WTC11 (cell line): ENCODE results near the gene CDH3. TPM values are rescaled to one million over a fixed set of nuclear protein-coding genes. Genes with fewer than 3 reads are reported as not detected.

ENCODE experiments used
- ATAC-seq: fragments of 200-7000 bp; cut with Tn5 transposase; 2 replicates; pipeline ENCODE4 v1.10.0; 2021; ENCODE audit warnings: mild to moderate bottlenecking, moderate library complexity
- CTCF ChIA-PET: fragments of 300-600 bp; sonication (Branson Sonifier 250); formaldehyde crosslinking; loops from one replicate; lab custom pipeline; 2021; ENCODE audit warnings: antibody characterized with exemption; lab: Charles Lee
- POLR2A ChIA-PET: fragments of 350-600 bp; sonication (Branson Sonifier 250); formaldehyde crosslinking; loops from one replicate; lab custom pipeline; 2021; ENCODE audit warnings: antibody characterized with exemption; lab: Charles Lee
- DNase-seq: peaks from one replicate; pipeline ENCODE4 v3.0.0; 2021; ENCODE audit warnings: low spot score
- H3K27ac Mint-ChIP-seq: 2 replicates; pipeline ENCODE4 v1.8.0; 2021; ENCODE audit warnings: mixed read lengths
- H3K27me3 Mint-ChIP-seq: 2 replicates; pipeline ENCODE4 v1.8.0; 2021; ENCODE audit warnings: low read depth, mild to moderate bottlenecking, moderate library complexity, mixed read lengths
- H3K36me3 Mint-ChIP-seq: 2 replicates; pipeline ENCODE4 v1.8.0; 2021; ENCODE audit warnings: mixed read lengths
- H3K4me1 Mint-ChIP-seq: 2 replicates; pipeline ENCODE4 v1.8.0; 2022; ENCODE audit warnings: mixed read lengths
- H3K4me3 Mint-ChIP-seq: 2 replicates; pipeline ENCODE4 v1.8.0; 2021; ENCODE audit warnings: mild to moderate bottlenecking, moderate library complexity, mixed read lengths
- H3K9me3 Mint-ChIP-seq: 2 replicates; pipeline ENCODE4 v1.8.0; 2021; ENCODE audit warnings: mixed read lengths
- ESRRA ChIP-seq: sonication (generic); formaldehyde crosslinking; IDR thresholded peaks from 2 replicates; pipeline ENCODE4 v1.8.1; 2022; ENCODE audit warnings: mild to moderate bottlenecking, missing genetic modification reagents, borderline replicate concordance
- FOXK1 ChIP-seq: sonication (generic); formaldehyde crosslinking; IDR thresholded peaks from 2 replicates; pipeline ENCODE4 v1.8.0; 2022; ENCODE audit warnings: mild to moderate bottlenecking, moderate library complexity, missing genetic modification reagents
- HMGXB4 ChIP-seq: sonication (generic); formaldehyde crosslinking; IDR thresholded peaks from 2 replicates; pipeline ENCODE4 v1.8.1; 2023; ENCODE audit warnings: mild to moderate bottlenecking, moderate library complexity, missing genetic modification reagents
- JUN ChIP-seq: sonication (generic); formaldehyde crosslinking; IDR thresholded peaks from 2 replicates; pipeline ENCODE4 v1.8.0; 2023; ENCODE audit warnings: mild to moderate bottlenecking, missing genetic modification reagents
- KAT7 ChIP-seq: sonication (generic); formaldehyde crosslinking; IDR thresholded peaks from 2 replicates; pipeline ENCODE4 v1.8.1; 2023; ENCODE audit warnings: missing genetic modification reagents, mild to moderate bottlenecking, borderline replicate concordance
- MLX ChIP-seq: sonication (generic); formaldehyde crosslinking; IDR thresholded peaks from 2 replicates; pipeline ENCODE4 v1.8.1; 2023; ENCODE audit warnings: mild to moderate bottlenecking, missing genetic modification reagents, moderate library complexity
- NFYB ChIP-seq: sonication (generic); formaldehyde crosslinking; conservative IDR thresholded peaks from 2 replicates; pipeline ENCODE4 v1.8.0; 2022; ENCODE audit warnings: low read depth, missing genetic modification reagents
- NR2C2 ChIP-seq: sonication (generic); formaldehyde crosslinking; IDR thresholded peaks from 2 replicates; pipeline ENCODE4 v1.8.0; 2022; ENCODE audit warnings: mild to moderate bottlenecking, missing genetic modification reagents
- PREB ChIP-seq: sonication (generic); formaldehyde crosslinking; IDR thresholded peaks from 2 replicates; pipeline ENCODE4 v1.8.1; 2022; ENCODE audit warnings: mild to moderate bottlenecking, missing genetic modification reagents, moderate library complexity, borderline replicate concordance
- RELA ChIP-seq: sonication (generic); formaldehyde crosslinking; IDR thresholded peaks from 2 replicates; pipeline ENCODE4 v1.8.1; 2022; ENCODE audit warnings: missing genetic modification reagents, mild to moderate bottlenecking, borderline replicate concordance
- RORB ChIP-seq: fragments of 250-450 bp; sonication (Bioruptor Pico); IDR thresholded peaks from 2 replicates; pipeline ENCODE4 v1.9.0; 2021; ENCODE audit warnings: mild to moderate bottlenecking
- SMAD3 ChIP-seq: sonication (generic); formaldehyde crosslinking; IDR thresholded peaks from 2 replicates; pipeline ENCODE4 v1.8.0; 2022; ENCODE audit warnings: missing genetic modification reagents, mild to moderate bottlenecking, borderline replicate concordance
- SOX15 ChIP-seq: fragments of 250-450 bp; sonication (Bioruptor Pico); IDR thresholded peaks from 2 replicates; pipeline ENCODE4 v1.9.0; 2021; ENCODE audit warnings: mild to moderate bottlenecking
- SP1 ChIP-seq: sonication (generic); formaldehyde crosslinking; conservative IDR thresholded peaks from 2 replicates; pipeline ENCODE4 v1.8.1; 2022; ENCODE audit warnings: missing genetic modification reagents
- TEAD4 ChIP-seq: sonication (generic); formaldehyde crosslinking; IDR thresholded peaks from 2 replicates; pipeline ENCODE4 v1.8.0; 2022; ENCODE audit warnings: mild to moderate bottlenecking, missing genetic modification reagents
- ZNF138 ChIP-seq: sonication (generic); formaldehyde crosslinking; conservative IDR thresholded peaks from 2 replicates; pipeline ENCODE4 v1.8.1; 2022; ENCODE audit warnings: mild to moderate bottlenecking, moderate library complexity, missing genetic modification reagents
- total RNA-seq: library from RNA; stranded (reverse); gene quantifications from 3 replicates; pipeline ENCODE4 v1.2.3, GENCODE V29; 2021
- TF ChIP-seq, protein P1 (sequence below): sonication (generic); formaldehyde crosslinking; IDR thresholded peaks from 2 replicates; pipeline ENCODE4 v1.8.1; 2022; ENCODE audit warnings: low read depth, missing genetic modification reagents, borderline replicate concordance
- TF ChIP-seq, protein P2 (sequence below): sonication (generic); formaldehyde crosslinking; IDR thresholded peaks from 2 replicates; pipeline ENCODE4 v1.8.0; 2023; ENCODE audit warnings: mild to moderate bottlenecking, missing genetic modification reagents
- TF ChIP-seq, protein P3 (sequence below): sonication (generic); formaldehyde crosslinking; IDR thresholded peaks from 2 replicates; pipeline ENCODE4 v1.8.1; 2022; ENCODE audit warnings: missing genetic modification reagents, borderline replicate concordance

CDH3 gene
- total RNA-seq, 1 experiment from 2014 or later: 128 TPM

- Mint-ChIP-seq H3K4me3 (no peak overlapping the region), H3K4me1 (peaks cover 21% of the 10 kb centered on the region), H3K27ac (peak overlapping the region; percentile 13; the same call in 1 of the 2 replicates), H3K9me3 (no peaks in the 10 kb centered on the region), H3K27me3 (no peaks in the 10 kb centered on the region; the same call in 1 of the 2 replicates), H3K36me3 (no peaks in the 10 kb centered on the region)
- no peak for TF ChIP-seq NFYB (CRISPR knock-in tag)
- TF ChIP-seq SOX15 (CRISPR knock-in tag): no peak
- TF ChIP-seq FOXK1 (CRISPR knock-in tag): no peak
- ATAC-seq (peak; percentile 96), DNase-seq (peak; percentile 37)
- CTCF ChIA-PET: interaction anchor here (0.5 to 1.3 kb wide), 6 partner anchors 17 to 218 kb away, joined by 3 to 14 read pairs (median 3); no protein-coding TSS in a partner anchor
- POLR2A ChIA-PET: no interaction called here
Observed at GRCh38 chr16:68629351-68629910, 15.7 kb upstream of the CDH3 start.

- ChIA-PET POLR2A (interaction anchor here (2.3 kb wide), 1 partner anchor 9 kb away, joined by 13 read pairs; the partner anchor contains the start of gene CDH3), CTCF (interaction anchor here (0.9 to 2.3 kb wide), 2 partner anchors 9 to 46 kb away, joined by 4 to 6 read pairs; partner anchors contain the start of gene CDH3)
- no peak for DNase-seq
- no peak for ATAC-seq
- no peak overlapping the region for H3K4me3 Mint-ChIP-seq
- no peaks in the 10 kb centered on the region for H3K36me3 Mint-ChIP-seq
- H3K27me3 Mint-ChIP-seq: peaks cover 3% of the 10 kb centered on the region; the same call in 1 of the 2 replicates
- TF ChIP-seq TEAD4 (CRISPR knock-in tag): no peak
- no peak for TF ChIP-seq NR2C2 (CRISPR knock-in tag)
- no peak for TF ChIP-seq SP1 (CRISPR knock-in tag)
- no peak for TF ChIP-seq JUN (CRISPR knock-in tag)
- TF ChIP-seq, protein P1, sequence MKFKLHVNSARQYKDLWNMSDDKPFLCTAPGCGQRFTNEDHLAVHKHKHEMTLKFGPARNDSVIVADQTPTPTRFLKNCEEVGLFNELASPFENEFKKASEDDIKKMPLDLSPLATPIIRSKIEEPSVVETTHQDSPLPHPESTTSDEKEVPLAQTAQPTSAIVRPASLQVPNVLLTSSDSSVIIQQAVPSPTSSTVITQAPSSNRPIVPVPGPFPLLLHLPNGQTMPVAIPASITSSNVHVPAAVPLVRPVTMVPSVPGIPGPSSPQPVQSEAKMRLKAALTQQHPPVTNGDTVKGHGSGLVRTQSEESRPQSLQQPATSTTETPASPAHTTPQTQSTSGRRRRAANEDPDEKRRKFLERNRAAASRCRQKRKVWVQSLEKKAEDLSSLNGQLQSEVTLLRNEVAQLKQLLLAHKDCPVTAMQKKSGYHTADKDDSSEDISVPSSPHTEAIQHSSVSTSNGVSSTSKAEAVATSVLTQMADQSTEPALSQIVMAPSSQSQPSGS (CRISPR knock-in tag): no peak
- TF ChIP-seq RORB: no peak
- peaks cover 8% of the 10 kb centered on the region for H3K4me1 Mint-ChIP-seq
- H3K9me3 Mint-ChIP-seq: no peaks in the 10 kb centered on the region
- H3K27ac Mint-ChIP-seq: no peak overlapping the region
Observed at GRCh38 chr16:68636064-68636560, 9.0 kb upstream of the CDH3 start.

GRCh38 chr16:68636818-68637217, 8.3 kb upstream of the CDH3 start:
- CTCF ChIA-PET: interaction anchor here (2.3 kb wide), 1 partner anchor 46 kb away, joined by 6 read pairs; no protein-coding TSS in a partner anchor
- Mint-ChIP-seq H3K36me3 (no peaks in the 10 kb centered on the region), H3K4me1 (peaks cover 13% of the 10 kb centered on the region), H3K9me3 (no peaks in the 10 kb centered on the region), H3K27ac (no peak overlapping the region), H3K27me3 (peaks cover 8% of the 10 kb centered on the region; the same call in 1 of the 2 replicates), H3K4me3 (no peak overlapping the region)
- no peak for DNase-seq
- TF ChIP-seq HMGXB4 (CRISPR knock-in tag) (no peak), KAT7 (no peak), RELA (CRISPR knock-in tag) (no peak), ESRRA (CRISPR knock-in tag) (no peak), SMAD3 (CRISPR knock-in tag) (no peak)
- ATAC-seq: no peak
- POLR2A ChIA-PET: interaction anchor here (2.3 kb wide), 1 partner anchor 8 kb away, joined by 13 read pairs; the partner anchor contains the start of gene CDH3

DNA sequence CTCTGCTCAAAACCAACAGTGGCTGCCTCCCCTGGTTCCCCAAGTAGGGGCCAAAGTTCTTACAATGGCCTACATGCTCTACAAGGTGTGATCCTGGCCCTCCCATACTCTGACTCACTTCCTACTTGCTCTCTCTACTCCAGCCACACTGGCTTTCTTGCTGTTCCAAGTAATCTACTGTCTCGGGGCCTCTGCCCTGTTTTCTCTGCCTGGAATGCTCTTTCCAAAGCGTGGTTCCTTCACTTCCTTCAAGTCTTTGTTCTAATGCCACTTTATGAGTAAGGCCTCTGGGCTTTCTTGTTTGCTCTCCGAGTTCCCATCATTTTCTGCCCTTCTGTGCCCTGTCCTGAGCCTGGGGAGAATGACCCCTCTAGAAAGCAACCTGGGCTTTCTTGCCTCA, 4.1 kb upstream of the CDH3 start:
- peaks cover 31% of the 10 kb centered on the region for H3K4me1 Mint-ChIP-seq
- no peak overlapping the region for H3K4me3 Mint-ChIP-seq
- POLR2A ChIA-PET: no interaction called here
- DNase-seq (no peak), ATAC-seq (no peak)
- no peak overlapping the region for H3K27ac Mint-ChIP-seq
- H3K9me3 Mint-ChIP-seq: no peaks in the 10 kb centered on the region
- peaks cover 25% of the 10 kb centered on the region for H3K27me3 Mint-ChIP-seq
- H3K36me3 Mint-ChIP-seq: no peaks in the 10 kb centered on the region
- CTCF ChIA-PET: no interaction called here
- TF ChIP-seq, protein P2, sequence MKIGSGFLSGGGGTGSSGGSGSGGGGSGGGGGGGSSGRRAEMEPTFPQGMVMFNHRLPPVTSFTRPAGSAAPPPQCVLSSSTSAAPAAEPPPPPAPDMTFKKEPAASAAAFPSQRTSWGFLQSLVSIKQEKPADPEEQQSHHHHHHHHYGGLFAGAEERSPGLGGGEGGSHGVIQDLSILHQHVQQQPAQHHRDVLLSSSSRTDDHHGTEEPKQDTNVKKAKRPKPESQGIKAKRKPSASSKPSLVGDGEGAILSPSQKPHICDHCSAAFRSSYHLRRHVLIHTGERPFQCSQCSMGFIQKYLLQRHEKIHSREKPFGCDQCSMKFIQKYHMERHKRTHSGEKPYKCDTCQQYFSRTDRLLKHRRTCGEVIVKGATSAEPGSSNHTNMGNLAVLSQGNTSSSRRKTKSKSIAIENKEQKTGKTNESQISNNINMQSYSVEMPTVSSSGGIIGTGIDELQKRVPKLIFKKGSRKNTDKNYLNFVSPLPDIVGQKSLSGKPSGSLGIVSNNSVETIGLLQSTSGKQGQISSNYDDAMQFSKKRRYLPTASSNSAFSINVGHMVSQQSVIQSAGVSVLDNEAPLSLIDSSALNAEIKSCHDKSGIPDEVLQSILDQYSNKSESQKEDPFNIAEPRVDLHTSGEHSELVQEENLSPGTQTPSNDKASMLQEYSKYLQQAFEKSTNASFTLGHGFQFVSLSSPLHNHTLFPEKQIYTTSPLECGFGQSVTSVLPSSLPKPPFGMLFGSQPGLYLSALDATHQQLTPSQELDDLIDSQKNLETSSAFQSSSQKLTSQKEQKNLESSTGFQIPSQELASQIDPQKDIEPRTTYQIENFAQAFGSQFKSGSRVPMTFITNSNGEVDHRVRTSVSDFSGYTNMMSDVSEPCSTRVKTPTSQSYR (CRISPR knock-in tag): no peak
- no peak for TF ChIP-seq MLX (CRISPR knock-in tag)
- TF ChIP-seq, protein P3, sequence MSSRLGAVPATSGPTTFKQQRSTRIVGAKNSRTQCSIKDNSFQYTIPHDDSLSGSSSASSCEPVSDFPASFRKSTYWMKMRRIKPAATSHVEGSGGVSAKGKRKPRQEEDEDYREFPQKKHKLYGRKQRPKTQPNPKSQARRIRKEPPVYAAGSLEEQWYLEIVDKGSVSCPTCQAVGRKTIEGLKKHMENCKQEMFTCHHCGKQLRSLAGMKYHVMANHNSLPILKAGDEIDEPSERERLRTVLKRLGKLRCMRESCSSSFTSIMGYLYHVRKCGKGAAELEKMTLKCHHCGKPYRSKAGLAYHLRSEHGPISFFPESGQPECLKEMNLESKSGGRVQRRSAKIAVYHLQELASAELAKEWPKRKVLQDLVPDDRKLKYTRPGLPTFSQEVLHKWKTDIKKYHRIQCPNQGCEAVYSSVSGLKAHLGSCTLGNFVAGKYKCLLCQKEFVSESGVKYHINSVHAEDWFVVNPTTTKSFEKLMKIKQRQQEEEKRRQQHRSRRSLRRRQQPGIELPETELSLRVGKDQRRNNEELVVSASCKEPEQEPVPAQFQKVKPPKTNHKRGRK (CRISPR knock-in tag): no peak
- TF ChIP-seq ZNF138: no peak
- no peak for TF ChIP-seq PREB (CRISPR knock-in tag)
- TF ChIP-seq RORB: no peak
